Uterus (tissue), 4 donors: ENCODE measurements around the gene CPNE9. TPM values are rescaled to one million over a fixed set of nuclear protein-coding genes. Genes with fewer than 3 reads are reported as not detected.

Experiments used
- DNase-seq, 2 donors: peaks; one replicate each; pipeline ENCODE4 v3.0.0-alpha.2; 2019 to 2020
- H3K27ac ChIP-seq, 2 donors: fragments of 200-600 bp; sonication (generic); 1 replicate in 1 of 2; 2 replicates in 1 of 2; pipeline ENCODE4 v1.5.1; 2016 to 2018
- H3K27me3 ChIP-seq, 2 donors: fragments of 200-600 bp; sonication (generic); one replicate each; pipeline ENCODE4 v1.5.1; 2018 to 2019; ENCODE audit warnings: control low read depth in 1 of 2
- H3K36me3 ChIP-seq, 2 donors: fragments of 200-600 bp; sonication (generic); one replicate each; pipeline ENCODE4 v1.5.1; 2019; ENCODE audit warnings: control low read depth in 1 of 2
- H3K4me1 ChIP-seq, 2 donors: fragments of 200-600 bp; sonication (generic); one replicate each; pipeline ENCODE4 v1.5.1; 2018 to 2019; ENCODE audit warnings: control low read depth in 1 of 2
- H3K4me3 ChIP-seq, 2 donors: fragments of 200-600 bp; sonication (generic); 1 replicate in 1 of 2; 2 replicates in 1 of 2; pipeline ENCODE4 v1.5.1; 2018 to 2019; ENCODE audit warnings: mild to moderate bottlenecking in 1 of 2
- H3K9me3 ChIP-seq, 2 donors: fragments of 200-600 bp; sonication (generic); one replicate each; pipeline ENCODE4 v1.5.1; 2019; ENCODE audit warnings: control low read depth in 1 of 2
- POLR2A ChIP-seq, 2 donors: fragments of 450-650 bp; IDR thresholded peaks; one replicate each; pipeline ENCODE4 v1.6.1; 2016; ENCODE audit warnings: antibody characterized with exemption in 2 of 2, mild to moderate bottlenecking in 1 of 2, moderate library complexity in 1 of 2
- intact Hi-C: fragments of 100-400 bp; cut with DNase I; formaldehyde crosslinking; loops from one replicate; pipeline ENCODE4 v1.15.1; 2023; ENCODE audit warnings: low total_unique reads
- total RNA-seq, 4 donors: library from RNA; depleted of rRNA in 3 of 4; stranded (reverse); fragments of >200 nt in 3 of 4; gene quantifications; one replicate each; pipeline versions ENCODE4 v1.1.0 to v1.2.4, GENCODE V29; 2014 to 2023
- TF ChIP-seq, protein P1 (sequence below), 4 experiments: fragments of 200-600 bp in 2 of 4; fragments of 450-650 bp in 2 of 4; sonication (generic) in 2 of 4; IDR thresholded peaks; one replicate each; pipeline ENCODE4 v1.5.1; 2016 to 2019; ENCODE audit warnings: antibody characterized with exemption in 4 of 4, mild to moderate bottlenecking in 2 of 4, moderate library complexity in 1 of 4
- donor health status: DM: yes; HTN: yes; CAD: no.

Gene CPNE9
- total RNA-seq, 4 donors from 2014 or later = not detected

DNA sequence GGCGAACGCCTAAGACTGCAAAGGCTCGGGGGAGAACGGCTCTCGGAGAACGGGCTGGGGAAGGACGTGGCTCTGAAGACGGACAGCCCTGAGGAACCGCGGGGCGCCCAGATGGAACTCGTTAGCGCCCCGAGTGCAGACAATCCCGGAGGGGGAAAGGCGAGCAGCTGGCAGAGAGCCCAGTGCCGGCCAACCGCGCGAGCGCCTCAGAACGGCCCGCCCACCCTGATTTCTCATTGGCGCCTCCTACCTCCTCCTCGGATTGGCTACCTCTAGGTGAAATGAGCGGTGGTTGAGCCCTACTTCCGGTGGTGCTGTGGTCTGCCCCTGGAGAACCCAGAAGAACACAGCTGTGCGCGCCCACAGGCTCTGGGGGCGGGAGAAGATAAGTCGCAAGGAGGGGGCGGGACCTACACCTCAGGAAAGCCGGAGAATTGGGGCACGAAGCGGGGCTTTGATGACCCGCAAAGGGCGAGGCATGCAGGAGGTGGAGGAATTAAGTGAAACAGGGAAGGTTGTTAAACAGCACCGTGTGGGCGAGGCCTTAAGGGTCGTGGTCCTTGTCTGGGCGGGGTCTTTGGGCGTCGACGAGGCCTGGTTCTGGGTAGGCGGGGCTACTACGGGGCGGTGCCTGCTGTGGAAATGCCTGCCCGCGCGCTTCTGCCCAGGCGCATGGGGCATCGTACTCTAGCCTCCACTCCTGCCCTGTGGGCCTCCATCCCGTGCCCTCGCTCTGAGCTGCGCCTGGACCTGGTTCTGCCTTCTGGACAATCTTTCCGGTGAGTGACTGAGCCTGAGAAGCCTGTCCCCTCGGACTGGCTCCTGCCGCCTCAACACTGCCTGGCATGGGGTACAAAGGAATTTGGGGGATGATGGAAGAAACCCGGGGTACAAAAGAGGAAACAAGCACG lies 46.3 kb downstream of the CPNE9 start, which contains the start of gene OGG1:
TSS of gene OGG1 (plus strand) at position 308 of the 911 bp plus-strand sequence. CDS start at position 643, 335 bp downstream.
- H3K27ac ChIP-seq = peak within 1 kb of the TSS; percentile 91 to 92
- H3K27me3 ChIP-seq = no peaks in the 10 kb centered on the region
- DNase-seq = peak; percentile 98 to 99
- H3K9me3 ChIP-seq = no peaks in the 10 kb centered on the region
- H3K4me1 ChIP-seq = peaks cover 0 to 3% of the 10 kb centered on the region in 2 donors
- H3K36me3 ChIP-seq = no peaks in the 10 kb centered on the region
- TF ChIP-seq POLR2A (IDR thresholded peaks at IDR 0.05) = peak; percentile 48 to 58
- TF ChIP-seq, protein P1, sequence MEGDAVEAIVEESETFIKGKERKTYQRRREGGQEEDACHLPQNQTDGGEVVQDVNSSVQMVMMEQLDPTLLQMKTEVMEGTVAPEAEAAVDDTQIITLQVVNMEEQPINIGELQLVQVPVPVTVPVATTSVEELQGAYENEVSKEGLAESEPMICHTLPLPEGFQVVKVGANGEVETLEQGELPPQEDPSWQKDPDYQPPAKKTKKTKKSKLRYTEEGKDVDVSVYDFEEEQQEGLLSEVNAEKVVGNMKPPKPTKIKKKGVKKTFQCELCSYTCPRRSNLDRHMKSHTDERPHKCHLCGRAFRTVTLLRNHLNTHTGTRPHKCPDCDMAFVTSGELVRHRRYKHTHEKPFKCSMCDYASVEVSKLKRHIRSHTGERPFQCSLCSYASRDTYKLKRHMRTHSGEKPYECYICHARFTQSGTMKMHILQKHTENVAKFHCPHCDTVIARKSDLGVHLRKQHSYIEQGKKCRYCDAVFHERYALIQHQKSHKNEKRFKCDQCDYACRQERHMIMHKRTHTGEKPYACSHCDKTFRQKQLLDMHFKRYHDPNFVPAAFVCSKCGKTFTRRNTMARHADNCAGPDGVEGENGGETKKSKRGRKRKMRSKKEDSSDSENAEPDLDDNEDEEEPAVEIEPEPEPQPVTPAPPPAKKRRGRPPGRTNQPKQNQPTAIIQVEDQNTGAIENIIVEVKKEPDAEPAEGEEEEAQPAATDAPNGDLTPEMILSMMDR (IDR thresholded peaks at IDR 0.05) = peak in 2 of 4 experiments; percentile 16 to 18
- intact Hi-C loops = no loop called here
- H3K4me3 ChIP-seq = peak within 1 kb of the TSS; percentile 65 to 82

DNA sequence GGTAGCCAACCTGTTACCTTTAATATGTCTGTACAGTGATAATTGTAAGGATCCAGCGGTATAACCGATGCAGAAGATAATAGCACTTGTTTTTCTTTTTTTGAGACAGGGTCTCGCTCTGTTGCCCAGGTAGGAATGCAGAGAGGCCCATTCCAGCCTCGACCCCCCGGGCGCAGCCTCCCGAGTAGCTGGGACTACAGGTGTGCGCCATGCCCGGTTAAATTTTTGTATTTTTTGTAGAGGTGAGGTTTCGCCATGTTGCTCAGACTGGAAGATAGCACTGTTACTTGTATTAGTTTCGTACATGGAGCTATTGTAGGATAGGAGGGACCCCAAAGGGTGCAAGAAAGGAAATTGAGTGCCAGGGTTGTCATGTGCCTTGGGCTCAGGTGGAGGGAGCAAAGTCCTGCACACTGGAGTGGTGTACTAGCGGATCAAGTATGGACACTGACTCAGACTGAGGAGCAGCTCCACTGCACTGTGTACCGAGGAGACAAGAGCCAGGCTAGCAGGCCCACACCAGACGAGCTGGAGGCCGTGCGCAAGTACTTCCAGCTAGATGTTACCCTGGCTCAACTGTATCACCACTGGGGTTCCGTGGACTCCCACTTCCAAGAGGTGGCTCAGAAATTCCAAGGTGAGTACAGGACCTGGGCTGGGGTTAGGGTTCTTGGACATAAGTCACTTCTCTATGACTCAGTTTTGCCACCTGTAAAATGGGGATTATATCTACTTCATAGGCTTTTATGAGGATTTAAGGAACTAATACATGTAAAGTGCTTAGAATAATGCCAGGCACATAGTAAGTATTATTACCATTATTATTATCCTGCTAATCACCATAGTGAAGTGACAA lies 47.2 kb downstream of the CPNE9 start:
- Histone ChIP-seq H3K27ac (peak overlapping the region; percentile 91 to 92), H3K4me3 (peak overlapping the region; percentile 65 to 82), H3K4me1 (peaks cover 0 to 3% of the 10 kb centered on the region in 2 donors), H3K9me3 (no peaks in the 10 kb centered on the region), H3K36me3 (no peaks in the 10 kb centered on the region), H3K27me3 (no peaks in the 10 kb centered on the region)
- TF ChIP-seq, protein P1 (IDR thresholded peaks at IDR 0.05) = no peak
- no peak for TF ChIP-seq POLR2A (IDR thresholded peaks at IDR 0.05)
- intact Hi-C loops = no loop called here
- no peak for DNase-seq

DNA sequence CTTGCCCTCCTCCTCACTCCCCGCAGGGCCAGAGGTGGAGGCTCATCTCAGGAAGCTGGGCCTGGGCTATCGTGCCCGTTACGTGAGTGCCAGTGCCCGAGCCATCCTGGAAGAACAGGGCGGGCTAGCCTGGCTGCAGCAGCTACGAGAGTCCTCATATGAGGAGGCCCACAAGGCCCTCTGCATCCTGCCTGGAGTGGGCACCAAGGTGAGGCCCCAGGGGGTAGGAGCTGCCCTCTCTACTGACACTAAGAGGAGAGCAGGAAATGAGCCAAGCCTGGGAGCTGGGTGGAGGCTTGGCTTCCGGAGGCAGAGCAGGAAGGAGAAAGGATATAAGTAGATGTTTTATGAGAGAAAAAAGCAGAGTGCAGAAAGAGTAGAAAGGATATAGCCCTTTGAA lies 51.0 kb downstream of the CPNE9 start:
- Histone ChIP-seq H3K36me3 (no peaks in the 10 kb centered on the region), H3K9me3 (no peaks in the 10 kb centered on the region), H3K27me3 (no peaks in the 10 kb centered on the region), H3K27ac (peak overlapping the region; percentile 9 to 23), H3K4me1 (peaks cover 0 to 3% of the 10 kb centered on the region in 2 donors), H3K4me3 (no peak overlapping the region)
- no peak for TF ChIP-seq POLR2A (IDR thresholded peaks at IDR 0.05)
- TF ChIP-seq, protein P1 (IDR thresholded peaks at IDR 0.05) = no peak
- intact Hi-C loops = no loop called here
- DNase-seq = no peak

DNA sequence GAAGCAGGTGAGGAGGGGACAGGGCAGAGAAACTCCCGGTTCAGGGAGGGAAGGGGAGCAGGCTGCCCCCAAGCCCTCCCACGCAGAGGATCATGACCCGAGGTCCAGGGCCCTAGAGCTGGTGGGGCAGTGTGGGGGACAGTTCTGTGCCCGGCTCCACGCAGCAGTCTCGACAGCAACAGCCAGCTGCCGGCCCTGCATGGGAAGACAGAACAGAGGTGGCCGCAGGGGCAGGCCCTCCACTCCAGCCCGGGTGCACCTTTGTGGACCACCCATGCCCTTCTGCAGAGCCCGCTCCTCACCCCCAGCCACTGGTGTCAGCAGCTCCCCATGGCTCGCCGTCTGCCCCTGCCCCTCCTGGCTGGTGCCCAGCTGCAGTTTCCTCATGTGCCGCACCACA lies 53.8 kb downstream of the CPNE9 start:
- no peak for DNase-seq
- no peaks in the 10 kb centered on the region for H3K27me3 ChIP-seq
- no peaks in the 10 kb centered on the region for H3K36me3 ChIP-seq
- no peaks in the 10 kb centered on the region for H3K4me1 ChIP-seq
- H3K27ac ChIP-seq = no peak overlapping the region
- no peak overlapping the region for H3K4me3 ChIP-seq
- no peak for TF ChIP-seq POLR2A (IDR thresholded peaks at IDR 0.05)
- TF ChIP-seq, protein P1 (IDR thresholded peaks at IDR 0.05) = no peak
- H3K9me3 ChIP-seq = no peaks in the 10 kb centered on the region
- intact Hi-C loops = no loop called here
